Lower lobe of right lung (tissue), 2 donors: ENCODE measurements around the gene EMSY. TPM values are rescaled to one million over a fixed set of nuclear protein-coding genes. Genes with fewer than 3 reads are reported as not detected.

Experiments
- ATAC-seq, 2 donors: fragments of 200-7000 bp; cut with Tn5 transposase; one replicate each; pipeline ENCODE4 v1.9.1; 2020 to 2022; ENCODE audit warnings: mild to moderate bottlenecking in 2 of 2, moderate library complexity in 2 of 2
- DNase-seq: peaks from one replicate; pipeline ENCODE4 v3.0.0-alpha.2; 2020
- H3K27ac ChIP-seq: fragments of 200-600 bp; one replicate; pipeline ENCODE4 v1.8.0; 2022
- H3K27me3 ChIP-seq: fragments of 200-600 bp; one replicate; pipeline ENCODE4 v1.8.0; 2022; ENCODE audit warnings: low read depth
- H3K36me3 ChIP-seq: fragments of 200-600 bp; one replicate; pipeline ENCODE4 v1.8.0; 2022; ENCODE audit warnings: mild to moderate bottlenecking
- H3K4me1 ChIP-seq: fragments of 200-600 bp; one replicate; pipeline ENCODE4 v1.8.0; 2022
- H3K4me3 ChIP-seq: fragments of 200-600 bp; one replicate; pipeline ENCODE4 v1.8.0; 2022; ENCODE audit warnings: mild to moderate bottlenecking
- H3K9me3 ChIP-seq: fragments of 200-600 bp; one replicate; pipeline ENCODE4 v1.8.0; 2022
- intact Hi-C: fragments of 100-400 bp; cut with DNase I; formaldehyde crosslinking; loops from one replicate; pipeline ENCODE4 v1.11.0; 2022
- total RNA-seq: library from RNA; stranded (reverse); fragmentation: NEBNext Ultra II Directional; extraction: Animal tissue kit (Norgen Biotek cat#: 25700); gene quantifications from one replicate; pipeline ENCODE4 v1.2.1, GENCODE V29; 2021
- TF ChIP-seq, protein P1 (sequence below): fragments of 200-600 bp; IDR thresholded peaks from one replicate; pipeline ENCODE4 v1.8.0; 2022; ENCODE audit warnings: antibody characterized with exemption, mild to moderate bottlenecking
- donor health status: DM: no; HTN: yes; CAD: no; lungs with severe emphysema.

EMSY gene
- total RNA-seq, 1 donor from 2014 or later, result 21.1 TPM

DNA sequence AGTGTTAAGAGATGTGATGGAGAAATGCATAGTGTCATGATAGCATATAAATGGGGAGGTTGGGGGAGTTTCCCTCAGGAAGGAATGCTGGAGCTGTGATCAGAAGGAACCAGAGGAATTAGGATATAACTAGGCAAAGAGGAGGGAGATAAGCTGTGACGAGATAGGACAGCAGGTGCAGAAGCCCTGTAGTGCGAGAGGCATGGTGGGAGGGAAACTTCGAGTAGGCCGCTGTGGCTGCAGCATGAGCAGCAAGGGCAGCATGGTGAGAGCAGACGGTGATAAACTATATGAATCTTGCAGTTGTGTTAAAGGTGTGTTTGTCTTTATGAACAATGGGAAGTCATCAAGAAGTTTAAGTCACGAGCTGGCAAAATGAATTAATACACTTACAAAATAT is 109.9 kb downstream of the EMSY start:
- peaks cover 12% of the 10 kb centered on the region for H3K4me1 ChIP-seq
- intact Hi-C loops, result no loop called here

DNA sequence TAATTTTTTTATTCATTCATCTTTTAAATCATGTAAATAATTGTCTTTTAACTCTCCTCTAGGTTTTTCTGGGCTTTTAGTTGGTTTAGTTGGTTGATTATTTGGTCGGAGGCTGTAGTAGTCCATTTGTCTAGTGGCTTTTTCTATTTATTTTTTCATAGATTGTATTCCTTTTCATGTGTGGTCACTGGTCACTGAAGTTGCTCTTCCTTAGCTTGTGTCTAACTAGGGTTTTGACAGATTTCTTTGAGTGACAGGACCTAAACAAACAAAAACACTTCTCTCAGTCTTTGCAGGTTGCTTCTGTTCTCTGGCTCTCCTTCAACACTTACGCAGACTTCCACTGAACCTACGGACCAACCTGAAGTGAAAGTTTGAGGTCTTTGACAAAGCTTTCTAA is 112.6 kb downstream of the EMSY start:
- ATAC-seq, result no peak
- no peaks in the 10 kb centered on the region for H3K36me3 ChIP-seq
- intact Hi-C loops, result no loop called here
- peaks cover 16% of the 10 kb centered on the region for H3K4me1 ChIP-seq
- no peaks in the 10 kb centered on the region for H3K9me3 ChIP-seq
- no peaks in the 10 kb centered on the region for H3K27me3 ChIP-seq
- no peak for DNase-seq
- no peak overlapping the region for H3K27ac ChIP-seq
- H3K4me3 ChIP-seq, result no peak overlapping the region
- TF ChIP-seq, protein P1, sequence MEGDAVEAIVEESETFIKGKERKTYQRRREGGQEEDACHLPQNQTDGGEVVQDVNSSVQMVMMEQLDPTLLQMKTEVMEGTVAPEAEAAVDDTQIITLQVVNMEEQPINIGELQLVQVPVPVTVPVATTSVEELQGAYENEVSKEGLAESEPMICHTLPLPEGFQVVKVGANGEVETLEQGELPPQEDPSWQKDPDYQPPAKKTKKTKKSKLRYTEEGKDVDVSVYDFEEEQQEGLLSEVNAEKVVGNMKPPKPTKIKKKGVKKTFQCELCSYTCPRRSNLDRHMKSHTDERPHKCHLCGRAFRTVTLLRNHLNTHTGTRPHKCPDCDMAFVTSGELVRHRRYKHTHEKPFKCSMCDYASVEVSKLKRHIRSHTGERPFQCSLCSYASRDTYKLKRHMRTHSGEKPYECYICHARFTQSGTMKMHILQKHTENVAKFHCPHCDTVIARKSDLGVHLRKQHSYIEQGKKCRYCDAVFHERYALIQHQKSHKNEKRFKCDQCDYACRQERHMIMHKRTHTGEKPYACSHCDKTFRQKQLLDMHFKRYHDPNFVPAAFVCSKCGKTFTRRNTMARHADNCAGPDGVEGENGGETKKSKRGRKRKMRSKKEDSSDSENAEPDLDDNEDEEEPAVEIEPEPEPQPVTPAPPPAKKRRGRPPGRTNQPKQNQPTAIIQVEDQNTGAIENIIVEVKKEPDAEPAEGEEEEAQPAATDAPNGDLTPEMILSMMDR, result no peak

More for the DNA sequence above, 109.9 kb downstream of the EMSY start:
- ATAC-seq (no peak), DNase-seq (no peak)
- Histone ChIP-seq H3K9me3 (no peaks in the 10 kb centered on the region), H3K27ac (no peak overlapping the region), H3K4me3 (no peak overlapping the region), H3K36me3 (no peaks in the 10 kb centered on the region), H3K27me3 (no peaks in the 10 kb centered on the region)
- TF ChIP-seq, protein P1, result no peak

DNA sequence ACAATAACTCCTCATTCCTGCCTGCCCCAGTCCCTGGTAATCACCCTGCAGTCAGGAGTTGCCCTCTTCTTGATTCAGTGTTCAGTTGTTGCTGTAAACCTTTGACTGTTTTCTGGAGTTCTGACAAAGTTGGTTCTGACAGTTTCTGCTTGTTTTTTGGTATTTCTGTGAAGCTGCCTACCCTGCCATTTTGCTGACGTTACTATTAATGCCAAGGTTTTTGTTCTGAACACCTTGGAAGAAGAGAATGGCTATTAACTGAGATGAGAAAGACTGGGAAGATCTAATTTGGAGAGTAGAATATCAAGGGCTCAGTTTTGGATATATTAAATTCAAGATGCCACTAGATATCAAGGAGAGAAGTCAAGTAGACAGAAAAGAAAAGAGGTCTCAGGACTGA is 113.7 kb downstream of the EMSY start:
- no peaks in the 10 kb centered on the region for H3K9me3 ChIP-seq
- no peaks in the 10 kb centered on the region for H3K27me3 ChIP-seq
- no peaks in the 10 kb centered on the region for H3K36me3 ChIP-seq
- TF ChIP-seq, protein P1, result no peak
- H3K27ac ChIP-seq, result no peak overlapping the region
- ATAC-seq, result no peak
- no peak overlapping the region for H3K4me3 ChIP-seq
- H3K4me1 ChIP-seq, result peaks cover 13% of the 10 kb centered on the region
- no peak for DNase-seq
- intact Hi-C loops, result no loop called here

DNA sequence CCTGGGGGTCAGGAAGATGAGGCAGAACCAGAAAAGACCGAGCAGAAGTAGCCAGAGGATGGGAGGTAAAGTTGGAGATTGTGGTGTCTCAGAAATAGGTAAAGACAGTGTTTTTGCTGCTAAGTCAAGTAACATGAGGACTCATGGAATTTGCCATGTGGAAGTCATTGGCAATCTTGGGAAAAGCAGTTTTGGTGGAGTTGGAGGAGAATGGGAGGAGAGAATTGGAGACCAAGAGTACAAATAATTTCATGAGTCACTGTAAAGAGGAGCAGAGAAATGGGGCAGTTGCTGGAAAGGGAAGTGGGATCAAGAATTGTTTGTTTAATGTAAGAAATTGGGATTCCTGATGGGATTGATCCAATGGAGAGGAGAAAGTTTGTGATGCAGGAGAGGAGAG is 114.1 kb downstream of the EMSY start:
- ATAC-seq (no peak), DNase-seq (no peak)
- no peaks in the 10 kb centered on the region for H3K27me3 ChIP-seq
- no peaks in the 10 kb centered on the region for H3K9me3 ChIP-seq
- TF ChIP-seq, protein P1, result no peak
- peaks cover 13% of the 10 kb centered on the region for H3K4me1 ChIP-seq
- intact Hi-C loops, result no loop called here
- H3K27ac ChIP-seq, result no peak overlapping the region
- no peak overlapping the region for H3K4me3 ChIP-seq
- no peaks in the 10 kb centered on the region for H3K36me3 ChIP-seq

DNA sequence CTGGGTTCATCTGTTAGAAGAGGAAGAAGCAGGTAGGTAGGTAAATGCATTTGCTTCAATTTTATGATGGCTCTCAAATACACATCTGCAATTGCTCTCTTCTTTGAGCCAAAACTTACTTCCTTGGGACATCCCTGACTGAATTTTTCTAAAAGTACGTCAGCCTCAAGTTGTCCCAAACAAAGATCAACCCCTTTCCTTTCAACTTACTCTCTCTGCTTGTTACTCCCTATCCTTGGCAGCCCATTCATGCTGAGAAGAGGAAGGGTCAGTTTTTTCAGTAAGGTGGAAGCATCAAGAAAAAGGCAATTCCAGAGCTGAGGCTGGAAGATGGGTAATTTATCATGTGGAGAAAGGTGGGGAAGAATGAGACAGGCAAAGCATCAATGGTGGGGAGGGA is 114.5 kb downstream of the EMSY start:
- Histone ChIP-seq H3K4me3 (no peak overlapping the region), H3K27me3 (no peaks in the 10 kb centered on the region), H3K4me1 (peaks cover 13% of the 10 kb centered on the region), H3K36me3 (no peaks in the 10 kb centered on the region), H3K27ac (no peak overlapping the region), H3K9me3 (no peaks in the 10 kb centered on the region)
- ATAC-seq (no peak), DNase-seq (no peak)
- intact Hi-C loops, result no loop called here
- TF ChIP-seq, protein P1, result no peak

DNA sequence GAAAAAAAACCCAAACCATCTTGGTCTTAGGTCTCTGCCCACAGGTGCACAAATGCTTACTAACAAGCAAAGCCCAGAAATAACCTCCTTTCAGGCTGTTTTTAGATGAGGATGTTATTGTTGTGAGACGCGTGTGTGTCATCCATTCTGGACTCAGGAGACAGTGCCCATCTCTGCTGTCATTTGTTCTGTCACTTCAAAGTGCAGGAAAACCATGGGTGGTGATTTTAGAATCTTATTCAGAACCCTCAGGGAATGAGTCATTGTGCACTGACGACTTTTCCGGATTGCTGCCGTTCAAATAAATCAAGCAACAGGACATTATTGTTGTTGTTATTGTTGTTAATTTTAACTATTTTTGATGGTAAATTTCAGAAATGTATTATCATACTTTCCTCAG is 115.4 kb downstream of the EMSY start:
- H3K27ac ChIP-seq, result no peak overlapping the region
- H3K4me3 ChIP-seq, result no peak overlapping the region
- DNase-seq, result no peak
- TF ChIP-seq, protein P1, result no peak
- no peak for ATAC-seq
- H3K4me1 ChIP-seq, result peaks cover 13% of the 10 kb centered on the region
- intact Hi-C loops, result no loop called here
- H3K9me3 ChIP-seq, result no peaks in the 10 kb centered on the region
- no peaks in the 10 kb centered on the region for H3K36me3 ChIP-seq
- no peaks in the 10 kb centered on the region for H3K27me3 ChIP-seq
